Astrocyte (in vitro differentiated cells and primary cell): Measurements from ENCODE around the gene GNG12.
"Not testable (repeated sequence)": the region's sequence is repeated elsewhere in the genome, so short reads cannot be mapped to it uniquely, and the experiment has no call there.

Experiments
- EZH2 ChIP-seq: IDR thresholded peaks from 2 replicates; pipeline ENCODE4 v1.6.1; 2012; ENCODE audit warnings: mild to moderate bottlenecking, low read length, inconsistent platforms; ENCODE audit not compliant: insufficient read depth
- TF ChIP-seq, protein P1 (sequence below): IDR thresholded peaks from 2 replicates; pipeline ENCODE4 v1.5.1; 2011; ENCODE audit warnings: low read depth, mild to moderate bottlenecking, inconsistent platforms, low read length, moderate library complexity; ENCODE audit not compliant: insufficient read depth

DNA sequence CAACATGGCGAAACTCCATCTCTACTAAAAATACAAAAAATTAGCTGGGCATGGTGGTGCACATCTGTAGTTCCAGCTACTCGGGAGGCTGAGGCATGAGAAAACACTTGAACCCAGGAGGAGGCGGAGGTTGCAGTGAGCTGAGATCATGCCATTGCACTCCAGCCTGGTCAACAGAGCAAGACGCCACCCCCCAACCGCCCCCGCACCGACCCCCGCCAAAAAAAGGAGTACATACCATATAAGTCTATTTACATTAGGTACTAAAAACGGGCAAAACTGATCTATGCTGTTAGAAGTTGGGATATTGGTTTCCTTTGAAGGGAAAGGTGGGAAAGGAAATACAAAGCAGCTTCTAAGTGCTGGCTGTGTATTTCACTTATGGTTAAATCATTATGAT lies 103.0 kb downstream of the GNG12 start:
- TF ChIP-seq, protein P1, sequence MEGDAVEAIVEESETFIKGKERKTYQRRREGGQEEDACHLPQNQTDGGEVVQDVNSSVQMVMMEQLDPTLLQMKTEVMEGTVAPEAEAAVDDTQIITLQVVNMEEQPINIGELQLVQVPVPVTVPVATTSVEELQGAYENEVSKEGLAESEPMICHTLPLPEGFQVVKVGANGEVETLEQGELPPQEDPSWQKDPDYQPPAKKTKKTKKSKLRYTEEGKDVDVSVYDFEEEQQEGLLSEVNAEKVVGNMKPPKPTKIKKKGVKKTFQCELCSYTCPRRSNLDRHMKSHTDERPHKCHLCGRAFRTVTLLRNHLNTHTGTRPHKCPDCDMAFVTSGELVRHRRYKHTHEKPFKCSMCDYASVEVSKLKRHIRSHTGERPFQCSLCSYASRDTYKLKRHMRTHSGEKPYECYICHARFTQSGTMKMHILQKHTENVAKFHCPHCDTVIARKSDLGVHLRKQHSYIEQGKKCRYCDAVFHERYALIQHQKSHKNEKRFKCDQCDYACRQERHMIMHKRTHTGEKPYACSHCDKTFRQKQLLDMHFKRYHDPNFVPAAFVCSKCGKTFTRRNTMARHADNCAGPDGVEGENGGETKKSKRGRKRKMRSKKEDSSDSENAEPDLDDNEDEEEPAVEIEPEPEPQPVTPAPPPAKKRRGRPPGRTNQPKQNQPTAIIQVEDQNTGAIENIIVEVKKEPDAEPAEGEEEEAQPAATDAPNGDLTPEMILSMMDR, result not testable (repeated sequence)
- TF ChIP-seq EZH2, result not testable (repeated sequence)
